Gastrocnemius medialis (tissue), 4 donors: ENCODE measurements around the gene DNAJA4.

Experiments used
- CTCF ChIP-seq, 5 experiments: fragments of 450-650 bp in 3 of 5; fragments of 200-600 bp in 2 of 5; sonication (generic) in 2 of 5; IDR thresholded peaks in 4 of 5; conservative IDR thresholded peaks in 1 of 5; 1 replicate in 4 of 5; 2 replicates in 1 of 5; pipeline ENCODE4 v1.5.1; 2016 to 2019; ENCODE audit warnings: antibody characterized with exemption in 5 of 5, mild to moderate bottlenecking in 3 of 5, moderate library complexity in 3 of 5
- POLR2A ChIP-seq, 2 donors: fragments of 450-650 bp; IDR thresholded peaks; one replicate each; pipeline ENCODE4 v1.6.1; 2017; ENCODE audit warnings: antibody characterized with exemption in 2 of 2, mild to moderate bottlenecking in 2 of 2, moderate library complexity in 2 of 2

- TF ChIP-seq CTCF (IDR thresholded peaks at IDR 0.05 in 4 of 5, conservative IDR thresholded peaks at IDR 0.05 in 1 of 5) (no peak), POLR2A (IDR thresholded peaks at IDR 0.05) (no peak)
Observed at GRCh38 chr15:78220713-78221112, 43.6 kb upstream of the DNAJA4 start.
